GM12878 (cell line): ENCODE results near the gene FAM234B.
A peak's percentile ranks its signal among the peaks of the same experiment; 100 is the strongest.

Experiments used
- EP300 ChIP-seq, 2 experiments: fragments of 150-350 bp in 1 of 2; IDR thresholded peaks; 2 replicates each; pipeline ENCODE4 v1.6.1; 2011 to 2012; ENCODE audit warnings: low read depth in 2 of 2, low read length in 2 of 2, borderline replicate concordance in 1 of 2, improper control_type of control experiment in 1 of 2, inconsistent platforms in 1 of 2; ENCODE audit not compliant: control insufficient read depth in 1 of 2
- EZH2 ChIP-seq: IDR thresholded peaks from 2 replicates; pipeline ENCODE4 v1.6.1; 2012; ENCODE audit warnings: low read depth, mild to moderate bottlenecking, control low read depth, inconsistent platforms, low read length, borderline replicate concordance; ENCODE audit not compliant: control insufficient read depth
- GABPA ChIP-seq: IDR thresholded peaks from 2 replicates; pipeline ENCODE4 v1.6.1; 2014; ENCODE audit warnings: antibody characterized with exemption, low read depth, mild to moderate bottlenecking, inconsistent platforms
- POLR2A ChIP-seq: IDR thresholded peaks from 2 replicates; pipeline ENCODE4 v1.6.1; 2011; ENCODE audit warnings: low read depth, mild to moderate bottlenecking, low read length
- POLR2AphosphoS2 ChIP-seq: IDR thresholded peaks from 2 replicates; pipeline ENCODE4 v1.6.1; 2011; ENCODE audit warnings: low read depth, mild to moderate bottlenecking, low read length, improper control_type of control experiment, moderate library complexity
- RAD21 ChIP-seq: IDR thresholded peaks from 2 replicates; pipeline ENCODE4 v1.6.1; 2011; ENCODE audit warnings: mild to moderate bottlenecking, low read depth, low read length, moderate library complexity; ENCODE audit not compliant: insufficient read depth
- SREBF1 ChIP-seq: IDR thresholded peaks from 2 replicates; pipeline ENCODE4 v1.6.1; 2012; ENCODE audit warnings: mild to moderate bottlenecking, low read length
- TAF1 ChIP-seq: IDR thresholded peaks from 2 replicates; pipeline ENCODE4 v1.6.1; 2011; ENCODE audit warnings: mild to moderate bottlenecking, low read depth, low read length, borderline replicate concordance
- TF ChIP-seq, protein P1 (sequence below), 3 experiments: IDR thresholded peaks in 2 of 3; conservative IDR thresholded peaks in 1 of 3; 2 replicates each; pipeline ENCODE4 v1.5.1; 2011; ENCODE audit warnings: low read depth in 3 of 3, low read length in 3 of 3, mild to moderate bottlenecking in 3 of 3, control low read depth in 2 of 3, moderate library complexity in 2 of 3, inconsistent platforms in 1 of 3, mixed read lengths in 1 of 3; ENCODE audit not compliant: control insufficient read depth in 2 of 3, insufficient read depth in 1 of 3; ENCODE audit errors: extremely low read depth in 1 of 3
- TF ChIP-seq, protein P2 (sequence below): fragments of 450-650 bp; IDR thresholded peaks from 2 replicates; pipeline ENCODE4 v1.6.1; 2017; ENCODE audit warnings: mild to moderate bottlenecking
- TF ChIP-seq, protein P3 (sequence below): IDR thresholded peaks from 2 replicates; pipeline ENCODE4 v1.6.1; 2011; ENCODE audit warnings: mild to moderate bottlenecking, low read depth, low read length, moderate library complexity; ENCODE audit not compliant: insufficient replicate concordance
- TF ChIP-seq, protein P4 (sequence below): IDR thresholded peaks from 2 replicates; pipeline ENCODE4 v1.6.1; 2012; ENCODE audit warnings: low read depth, low read length, improper control_type of control experiment
- TF ChIP-seq, protein P5 (sequence below): IDR thresholded peaks from 2 replicates; pipeline ENCODE4 v1.6.1; 2012; ENCODE audit warnings: low read depth, low read length, improper control_type of control experiment
- TF ChIP-seq, protein P6 (sequence below): fragments of 450-650 bp; IDR thresholded peaks from 2 replicates; pipeline ENCODE4 v1.6.1; 2016; ENCODE audit warnings: mild to moderate bottlenecking

DNA sequence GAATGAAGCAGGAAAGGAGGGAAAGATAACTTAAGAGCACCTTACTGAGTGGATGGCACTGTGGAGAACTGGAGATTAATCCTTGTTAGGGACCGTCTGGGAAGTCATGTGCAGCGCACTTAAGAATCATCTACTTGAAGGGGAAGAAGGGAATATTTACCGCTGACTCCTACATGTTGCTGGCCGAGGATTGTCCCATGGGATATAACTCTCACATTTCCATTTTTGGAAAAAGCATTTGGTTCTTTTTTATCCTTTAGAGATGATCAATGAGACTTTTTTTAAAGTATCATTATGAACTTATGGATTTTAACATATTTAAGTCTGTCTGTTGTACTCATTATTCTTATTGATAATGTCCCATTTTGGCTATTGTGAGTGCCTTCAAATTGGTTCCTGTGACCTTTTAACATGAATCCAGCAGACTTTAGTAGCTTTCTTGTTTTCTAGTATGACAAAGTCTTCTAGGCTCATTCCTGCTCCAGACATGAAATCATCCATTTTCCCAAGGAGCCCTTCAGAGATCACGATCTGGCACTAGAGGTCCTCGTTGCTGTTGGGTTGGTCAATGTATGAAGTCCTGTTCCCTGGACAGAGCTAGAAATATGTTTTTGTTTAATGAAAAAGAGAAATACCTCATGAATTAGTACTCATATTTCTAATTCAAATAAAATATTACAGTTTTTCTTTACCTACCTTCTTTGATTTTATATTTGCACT lies 20.2 kb upstream of the FAM234B start:
- no peak for TF ChIP-seq EP300 (IDR thresholded peaks at IDR 0.05; ENCODE audit: borderline replicate concordance in 1 of 2, control insufficient read depth in 1 of 2, low read depth in 2 of 2, low read length in 2 of 2)
- TF ChIP-seq SREBF1: no peak
- no peak for TF ChIP-seq TAF1
- no peak for TF ChIP-seq GABPA
- TF ChIP-seq, protein P1, sequence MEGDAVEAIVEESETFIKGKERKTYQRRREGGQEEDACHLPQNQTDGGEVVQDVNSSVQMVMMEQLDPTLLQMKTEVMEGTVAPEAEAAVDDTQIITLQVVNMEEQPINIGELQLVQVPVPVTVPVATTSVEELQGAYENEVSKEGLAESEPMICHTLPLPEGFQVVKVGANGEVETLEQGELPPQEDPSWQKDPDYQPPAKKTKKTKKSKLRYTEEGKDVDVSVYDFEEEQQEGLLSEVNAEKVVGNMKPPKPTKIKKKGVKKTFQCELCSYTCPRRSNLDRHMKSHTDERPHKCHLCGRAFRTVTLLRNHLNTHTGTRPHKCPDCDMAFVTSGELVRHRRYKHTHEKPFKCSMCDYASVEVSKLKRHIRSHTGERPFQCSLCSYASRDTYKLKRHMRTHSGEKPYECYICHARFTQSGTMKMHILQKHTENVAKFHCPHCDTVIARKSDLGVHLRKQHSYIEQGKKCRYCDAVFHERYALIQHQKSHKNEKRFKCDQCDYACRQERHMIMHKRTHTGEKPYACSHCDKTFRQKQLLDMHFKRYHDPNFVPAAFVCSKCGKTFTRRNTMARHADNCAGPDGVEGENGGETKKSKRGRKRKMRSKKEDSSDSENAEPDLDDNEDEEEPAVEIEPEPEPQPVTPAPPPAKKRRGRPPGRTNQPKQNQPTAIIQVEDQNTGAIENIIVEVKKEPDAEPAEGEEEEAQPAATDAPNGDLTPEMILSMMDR (IDR thresholded peaks at IDR 0.05 in 2 of 3, conservative IDR thresholded peaks at IDR 0.05 in 1 of 3; ENCODE audit: control insufficient read depth in 2 of 3, extremely low read depth in 1 of 3, insufficient read depth in 1 of 3, low read depth in 3 of 3, low read length in 3 of 3): peak in 1 of 3 experiments; percentile 18; a peak in 1 of 6 replicates
- peak; percentile 26; the same call in 1 of the 2 replicates for TF ChIP-seq RAD21
- TF ChIP-seq, protein P2, sequence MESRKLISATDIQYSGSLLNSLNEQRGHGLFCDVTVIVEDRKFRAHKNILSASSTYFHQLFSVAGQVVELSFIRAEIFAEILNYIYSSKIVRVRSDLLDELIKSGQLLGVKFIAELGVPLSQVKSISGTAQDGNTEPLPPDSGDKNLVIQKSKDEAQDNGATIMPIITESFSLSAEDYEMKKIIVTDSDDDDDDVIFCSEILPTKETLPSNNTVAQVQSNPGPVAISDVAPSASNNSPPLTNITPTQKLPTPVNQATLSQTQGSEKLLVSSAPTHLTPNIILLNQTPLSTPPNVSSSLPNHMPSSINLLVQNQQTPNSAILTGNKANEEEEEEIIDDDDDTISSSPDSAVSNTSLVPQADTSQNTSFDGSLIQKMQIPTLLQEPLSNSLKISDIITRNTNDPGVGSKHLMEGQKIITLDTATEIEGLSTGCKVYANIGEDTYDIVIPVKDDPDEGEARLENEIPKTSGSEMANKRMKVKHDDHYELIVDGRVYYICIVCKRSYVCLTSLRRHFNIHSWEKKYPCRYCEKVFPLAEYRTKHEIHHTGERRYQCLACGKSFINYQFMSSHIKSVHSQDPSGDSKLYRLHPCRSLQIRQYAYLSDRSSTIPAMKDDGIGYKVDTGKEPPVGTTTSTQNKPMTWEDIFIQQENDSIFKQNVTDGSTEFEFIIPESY: no peak
- TF ChIP-seq, protein P3, sequence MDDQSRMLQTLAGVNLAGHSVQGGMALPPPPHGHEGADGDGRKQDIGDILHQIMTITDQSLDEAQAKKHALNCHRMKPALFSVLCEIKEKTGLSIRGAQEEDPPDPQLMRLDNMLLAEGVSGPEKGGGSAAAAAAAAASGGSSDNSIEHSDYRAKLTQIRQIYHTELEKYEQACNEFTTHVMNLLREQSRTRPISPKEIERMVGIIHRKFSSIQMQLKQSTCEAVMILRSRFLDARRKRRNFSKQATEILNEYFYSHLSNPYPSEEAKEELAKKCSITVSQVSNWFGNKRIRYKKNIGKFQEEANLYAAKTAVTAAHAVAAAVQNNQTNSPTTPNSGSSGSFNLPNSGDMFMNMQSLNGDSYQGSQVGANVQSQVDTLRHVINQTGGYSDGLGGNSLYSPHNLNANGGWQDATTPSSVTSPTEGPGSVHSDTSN: no peak
- no peak for TF ChIP-seq EZH2
- TF ChIP-seq, protein P4, sequence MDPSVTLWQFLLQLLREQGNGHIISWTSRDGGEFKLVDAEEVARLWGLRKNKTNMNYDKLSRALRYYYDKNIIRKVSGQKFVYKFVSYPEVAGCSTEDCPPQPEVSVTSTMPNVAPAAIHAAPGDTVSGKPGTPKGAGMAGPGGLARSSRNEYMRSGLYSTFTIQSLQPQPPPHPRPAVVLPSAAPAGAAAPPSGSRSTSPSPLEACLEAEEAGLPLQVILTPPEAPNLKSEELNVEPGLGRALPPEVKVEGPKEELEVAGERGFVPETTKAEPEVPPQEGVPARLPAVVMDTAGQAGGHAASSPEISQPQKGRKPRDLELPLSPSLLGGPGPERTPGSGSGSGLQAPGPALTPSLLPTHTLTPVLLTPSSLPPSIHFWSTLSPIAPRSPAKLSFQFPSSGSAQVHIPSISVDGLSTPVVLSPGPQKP: no peak
- no peak for TF ChIP-seq POLR2AphosphoS2
- TF ChIP-seq, protein P5, sequence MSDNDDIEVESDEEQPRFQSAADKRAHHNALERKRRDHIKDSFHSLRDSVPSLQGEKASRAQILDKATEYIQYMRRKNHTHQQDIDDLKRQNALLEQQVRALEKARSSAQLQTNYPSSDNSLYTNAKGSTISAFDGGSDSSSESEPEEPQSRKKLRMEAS: no peak
- TF ChIP-seq, protein P6, sequence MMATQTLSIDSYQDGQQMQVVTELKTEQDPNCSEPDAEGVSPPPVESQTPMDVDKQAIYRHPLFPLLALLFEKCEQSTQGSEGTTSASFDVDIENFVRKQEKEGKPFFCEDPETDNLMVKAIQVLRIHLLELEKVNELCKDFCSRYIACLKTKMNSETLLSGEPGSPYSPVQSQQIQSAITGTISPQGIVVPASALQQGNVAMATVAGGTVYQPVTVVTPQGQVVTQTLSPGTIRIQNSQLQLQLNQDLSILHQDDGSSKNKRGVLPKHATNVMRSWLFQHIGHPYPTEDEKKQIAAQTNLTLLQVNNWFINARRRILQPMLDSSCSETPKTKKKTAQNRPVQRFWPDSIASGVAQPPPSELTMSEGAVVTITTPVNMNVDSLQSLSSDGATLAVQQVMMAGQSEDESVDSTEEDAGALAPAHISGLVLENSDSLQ: no peak
- TF ChIP-seq POLR2A: no peak
